CD4-positive, alpha-beta T cell treated with Interleukin-15 for 1 hour (primary cell): ENCODE results near the gene MED12L.

Source experiments
- DNase-seq: peaks from one replicate; pipeline ENCODE4 v3.0.0-alpha.2; 2020

Gene MED12L

DNA sequence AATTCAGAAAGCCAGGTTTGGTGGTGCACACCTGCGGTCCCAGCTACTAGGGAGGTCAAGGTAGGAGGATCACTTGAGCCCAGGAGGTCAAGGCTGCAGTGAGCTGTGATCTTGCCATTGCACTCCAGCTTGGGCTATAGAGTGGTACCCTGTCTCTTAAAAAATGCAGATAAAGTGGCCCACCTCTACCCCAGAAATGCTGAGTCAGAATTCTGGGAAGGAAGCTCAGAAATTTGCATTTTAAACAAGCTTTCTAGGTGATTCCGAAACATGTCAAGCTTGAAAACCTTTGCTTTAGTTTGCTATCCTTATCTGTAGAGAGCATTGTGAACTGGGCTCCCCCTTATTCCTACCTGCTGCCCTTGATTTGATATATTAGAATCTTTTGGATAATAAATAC, 7.7 kb downstream of the MED12L start:
- DNase-seq = no peak

DNA sequence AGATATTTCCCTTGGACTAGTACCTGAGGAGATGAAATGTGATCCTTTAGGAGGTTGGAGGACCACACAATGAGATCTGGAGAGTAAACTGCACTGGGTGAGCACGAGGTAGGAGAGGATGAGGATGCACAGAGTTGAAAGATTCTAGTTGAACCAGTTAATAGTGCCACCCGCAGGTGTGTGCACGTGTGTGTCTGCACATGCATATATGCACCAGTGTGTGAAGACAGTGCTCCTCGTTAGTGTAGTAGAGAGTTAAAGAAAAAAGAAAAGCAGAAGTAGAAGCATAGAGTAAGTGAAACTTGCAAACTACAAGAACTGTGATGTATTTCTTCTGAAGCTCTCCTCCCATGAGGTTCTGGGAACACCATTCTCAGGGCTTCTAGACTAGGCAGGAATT, 8.4 kb downstream of the MED12L start:
- no peak for DNase-seq

DNA sequence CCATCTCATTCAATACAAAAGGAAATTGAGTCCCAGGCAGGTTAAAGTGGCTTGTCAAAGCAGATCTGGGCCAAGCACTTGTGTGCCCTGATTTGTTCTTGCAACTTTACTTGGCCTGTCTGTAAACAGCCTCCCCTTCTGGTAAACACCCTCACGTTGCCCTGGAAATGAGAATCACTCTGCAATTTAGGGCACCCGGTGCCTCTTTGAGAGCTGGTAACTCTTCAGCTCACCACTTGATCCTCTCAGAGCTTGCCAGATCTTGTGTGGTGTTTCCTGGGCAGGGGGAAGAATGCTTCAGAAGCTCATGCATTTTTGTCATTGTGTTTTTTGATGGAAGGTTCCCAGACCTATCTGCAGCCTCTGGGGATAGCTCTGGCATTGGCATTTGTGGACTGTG, 11.3 kb downstream of the MED12L start:
- no peak for DNase-seq

DNA sequence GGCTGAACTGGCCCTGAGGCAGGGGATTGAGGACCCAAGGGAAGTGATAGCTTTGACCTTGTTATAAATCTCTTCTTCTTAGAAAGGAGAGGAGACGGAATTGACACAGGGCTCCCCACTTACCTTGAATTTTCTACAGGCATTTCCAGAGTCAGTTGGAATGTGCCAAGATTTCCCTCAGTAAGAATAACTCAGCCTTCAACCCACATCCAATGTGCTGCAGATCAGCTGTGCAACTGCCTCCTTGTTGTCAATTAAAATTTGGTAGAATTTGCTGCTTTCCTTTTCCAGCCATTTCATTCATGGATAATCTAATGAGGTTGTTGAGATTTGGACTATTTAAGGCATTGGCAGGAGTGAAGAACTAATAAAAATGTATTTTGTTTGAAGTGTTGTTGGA, 14.6 kb downstream of the MED12L start:
- DNase-seq = no peak

DNA sequence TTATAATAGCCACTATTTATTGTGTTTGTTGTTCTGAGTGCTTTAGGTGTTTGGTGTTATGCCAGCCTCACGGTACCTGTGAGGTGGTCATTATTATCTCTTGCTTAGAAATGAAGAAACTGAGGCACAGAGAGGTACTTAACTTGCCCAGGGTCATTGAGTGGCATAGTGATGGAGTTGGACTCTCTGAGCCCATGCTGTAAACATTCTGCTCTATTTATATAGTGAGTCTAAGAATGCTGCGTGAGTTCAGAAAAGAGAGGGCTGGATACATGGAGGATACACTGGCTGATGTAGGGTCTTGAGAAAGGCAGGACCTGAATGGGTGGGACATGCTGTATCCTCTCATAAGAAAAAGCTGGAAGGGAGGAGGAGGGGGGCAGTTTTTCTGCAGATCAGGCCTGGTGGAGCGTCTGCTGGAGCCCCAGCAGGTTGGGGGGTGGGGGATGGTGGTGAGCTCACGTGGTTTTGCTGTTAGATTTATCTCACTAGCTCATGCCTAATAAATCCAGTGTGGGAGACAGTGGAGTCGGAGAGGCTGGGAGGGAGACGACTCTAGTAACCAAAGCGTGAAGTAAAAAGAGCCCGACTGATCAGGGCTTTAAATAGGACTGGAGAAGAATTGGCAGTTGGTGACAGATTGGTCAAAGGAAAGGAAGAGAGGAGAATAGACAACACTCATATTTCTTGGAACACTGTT, 16.0 kb downstream of the MED12L start:
- no peak for DNase-seq

DNA sequence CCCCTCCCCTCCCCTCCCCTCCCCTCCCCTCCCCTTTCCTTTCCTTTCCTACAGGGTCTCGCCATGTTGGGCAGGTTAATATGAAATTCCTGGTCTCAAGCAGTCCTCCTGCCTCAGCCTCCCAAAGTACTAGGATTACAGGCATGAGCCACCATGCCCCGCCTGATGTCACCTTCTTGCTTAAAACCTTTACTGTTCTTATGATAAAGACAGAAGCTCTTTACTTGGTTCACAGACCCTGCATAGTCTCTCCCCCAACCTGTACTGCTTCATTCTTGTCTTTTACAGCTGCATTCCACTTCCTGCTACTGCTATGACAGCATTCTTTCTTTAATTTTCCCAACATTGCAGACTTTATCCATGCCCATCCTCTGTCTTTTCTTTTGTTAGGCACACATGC, 20.8 kb downstream of the MED12L start:
- DNase-seq = no peak

DNA sequence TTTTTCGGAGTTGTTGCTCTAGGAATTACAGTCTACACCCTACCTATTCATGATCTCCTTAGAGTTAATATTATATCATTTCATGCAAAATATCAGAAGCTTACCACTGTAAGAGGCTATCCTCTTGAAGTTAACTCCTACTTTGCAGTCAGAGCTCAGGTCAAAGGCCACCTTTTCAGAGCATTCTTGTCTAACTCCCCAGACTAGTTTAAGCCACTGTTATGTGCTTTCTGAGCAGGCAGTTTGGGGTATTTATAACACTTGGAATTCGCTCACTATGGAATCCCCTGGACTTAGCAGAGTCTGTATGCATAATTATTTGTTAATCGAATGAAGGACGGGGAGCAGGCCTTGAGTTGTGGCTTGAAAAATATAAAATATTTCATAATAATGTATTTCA, 21.7 kb downstream of the MED12L start:
- no peak for DNase-seq

DNA sequence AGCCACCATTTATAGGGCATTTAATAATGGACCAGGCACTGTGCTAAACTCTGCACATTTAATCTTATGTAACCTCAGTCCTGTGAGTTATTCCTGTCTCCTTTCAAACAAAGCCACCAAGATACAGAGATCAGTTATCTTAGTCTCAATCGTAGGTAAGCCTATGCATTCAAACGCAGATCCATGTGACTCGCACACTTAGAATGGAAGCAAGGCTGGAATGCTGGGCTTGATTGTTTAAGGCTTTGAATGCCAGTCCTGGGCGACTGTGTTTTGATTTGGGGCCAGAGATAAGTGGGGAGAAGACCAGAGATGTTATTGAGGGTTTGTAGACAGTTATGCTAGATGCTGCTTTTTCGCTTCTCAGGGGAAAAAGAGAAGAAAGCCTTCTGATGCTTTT, 22.2 kb downstream of the MED12L start:
- no peak for DNase-seq

DNA sequence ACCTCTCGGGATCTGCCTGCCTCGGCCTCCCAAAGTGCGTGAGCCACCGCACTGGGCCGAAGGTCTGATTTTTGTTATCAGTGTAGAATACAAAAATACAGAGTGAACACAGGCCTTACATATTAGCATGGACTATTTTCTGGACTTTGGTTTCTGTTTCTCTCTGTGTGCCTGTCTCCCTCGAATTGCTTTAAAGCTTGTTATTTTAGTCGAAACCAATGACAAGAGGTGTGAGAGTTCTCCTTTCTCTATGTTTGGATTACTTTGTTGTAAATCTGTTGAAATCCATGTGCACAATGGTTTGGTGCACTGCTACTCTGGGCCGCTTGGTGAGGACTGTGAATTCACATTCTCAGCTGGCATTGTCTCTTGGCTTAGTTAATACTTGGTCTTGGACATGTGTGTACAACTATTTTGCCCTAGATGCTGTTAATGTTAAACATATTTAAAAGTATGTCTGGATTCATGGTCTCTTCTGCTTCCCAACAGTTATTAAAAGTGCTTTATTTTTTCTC, 23.9 kb downstream of the MED12L start:
- no peak for DNase-seq

DNA sequence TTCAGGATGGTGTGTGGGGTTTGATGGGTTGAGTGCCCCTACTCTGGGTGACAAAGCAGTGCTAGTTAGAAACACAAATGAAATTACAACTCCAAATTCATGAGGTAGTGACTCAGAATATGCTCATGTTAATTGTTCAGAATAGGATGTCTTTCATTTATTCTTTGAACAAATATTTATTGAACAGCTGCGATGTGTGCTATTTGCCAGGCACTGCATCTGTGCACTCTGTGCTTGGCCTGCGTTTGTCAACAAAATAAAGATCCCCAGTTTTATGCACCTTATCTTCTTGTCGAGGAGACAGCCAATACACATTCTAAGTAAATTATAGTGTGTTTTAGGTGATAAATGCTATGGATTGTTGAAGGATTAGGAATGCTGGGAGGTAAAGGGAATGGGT, 27.3 kb downstream of the MED12L start:
- no peak for DNase-seq

DNA sequence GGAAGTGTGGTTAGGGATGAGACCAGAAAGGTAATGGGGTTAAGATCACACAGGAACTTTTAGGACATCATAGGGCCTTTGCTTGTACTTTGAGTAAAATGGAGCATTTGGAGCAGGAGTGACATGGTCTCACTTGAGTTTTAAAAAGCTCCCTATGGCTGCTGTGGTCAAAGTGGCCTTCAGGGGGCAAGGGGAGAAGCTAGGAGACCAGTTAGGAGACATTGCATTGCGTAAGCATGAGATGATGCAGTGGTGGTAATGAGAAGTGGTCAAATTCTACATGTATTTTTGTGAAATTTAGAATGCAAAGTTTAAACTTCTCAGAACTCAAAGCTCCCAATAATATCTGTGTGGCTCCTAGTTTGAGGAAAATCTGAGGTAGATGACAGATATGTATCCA, 27.9 kb downstream of the MED12L start:
- no peak for DNase-seq

DNA sequence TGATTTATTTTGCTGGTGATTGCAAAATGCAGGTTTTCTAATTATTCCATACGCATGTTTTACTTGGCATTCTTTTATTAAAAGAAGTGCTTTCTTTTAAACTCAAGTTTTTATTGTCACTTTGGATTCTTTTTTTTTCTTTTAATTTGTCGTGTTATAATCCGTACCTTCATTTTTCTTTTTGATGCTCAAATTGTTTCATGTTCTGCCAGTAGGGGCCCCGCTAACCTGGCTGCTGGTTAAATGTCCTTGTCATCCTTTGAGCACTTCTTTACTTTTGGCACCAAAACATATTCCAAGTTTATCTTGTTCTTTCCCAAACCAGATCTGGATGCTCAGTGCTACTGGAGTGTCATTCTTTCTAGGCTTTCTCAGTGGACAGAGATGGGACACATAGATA, 31.6 kb downstream of the MED12L start:
- DNase-seq = no peak

DNA sequence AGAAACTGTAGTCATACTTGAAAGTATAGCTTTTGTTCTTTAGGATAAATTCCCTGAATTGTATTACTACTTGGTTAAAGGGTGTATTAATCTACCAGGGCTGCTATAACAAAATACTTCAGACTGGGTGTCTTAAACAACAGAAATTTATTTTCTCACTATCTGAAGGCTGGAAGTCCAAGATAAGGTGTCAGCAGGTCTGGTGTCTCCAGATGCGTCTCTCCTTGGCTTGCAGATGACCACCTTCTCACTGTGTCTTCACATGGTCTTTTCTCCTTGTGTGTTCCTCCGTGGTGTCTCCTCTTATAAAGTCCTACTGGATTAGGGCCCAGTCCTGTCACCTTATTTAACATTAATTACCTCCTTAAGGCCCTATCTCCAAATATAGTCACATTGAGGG, 33.7 kb downstream of the MED12L start:
- DNase-seq = no peak

DNA sequence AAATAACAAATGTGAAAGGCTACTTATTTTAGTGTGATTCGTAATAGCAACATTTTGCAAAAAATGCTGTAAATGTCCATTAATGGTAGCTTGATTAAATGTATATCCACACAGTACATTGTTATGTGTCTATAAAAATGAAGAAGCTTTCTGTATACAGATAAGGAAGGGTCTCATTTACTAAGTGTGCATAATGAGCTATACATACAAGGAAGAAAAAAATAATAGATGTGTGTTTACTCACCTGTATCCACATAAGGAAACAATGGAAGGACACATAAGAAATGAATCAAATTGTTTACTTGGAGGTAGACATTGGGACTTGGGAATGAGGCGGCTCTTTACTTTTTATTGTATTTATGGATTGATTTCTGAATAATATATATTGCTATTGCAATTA, 34.9 kb downstream of the MED12L start:
- no peak for DNase-seq

DNA sequence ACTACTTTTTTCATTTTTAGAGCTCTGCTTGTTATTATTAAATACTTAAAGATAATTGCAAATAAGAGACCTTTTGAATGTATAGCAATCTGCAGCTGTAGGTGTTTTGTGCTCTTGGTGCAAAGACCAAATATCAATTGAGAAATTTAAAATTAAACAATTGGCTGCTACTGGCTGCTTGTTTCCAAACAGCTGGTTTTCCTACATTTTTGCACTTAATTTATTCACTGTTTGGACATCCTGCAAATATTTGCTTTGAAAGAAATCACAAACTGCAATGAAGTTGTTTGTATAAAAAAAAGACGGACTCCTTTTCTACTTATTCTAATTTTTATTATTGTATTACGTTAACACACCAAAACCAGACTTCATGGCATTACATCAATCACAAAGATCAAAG, 35.6 kb downstream of the MED12L start:
- no peak for DNase-seq

DNA sequence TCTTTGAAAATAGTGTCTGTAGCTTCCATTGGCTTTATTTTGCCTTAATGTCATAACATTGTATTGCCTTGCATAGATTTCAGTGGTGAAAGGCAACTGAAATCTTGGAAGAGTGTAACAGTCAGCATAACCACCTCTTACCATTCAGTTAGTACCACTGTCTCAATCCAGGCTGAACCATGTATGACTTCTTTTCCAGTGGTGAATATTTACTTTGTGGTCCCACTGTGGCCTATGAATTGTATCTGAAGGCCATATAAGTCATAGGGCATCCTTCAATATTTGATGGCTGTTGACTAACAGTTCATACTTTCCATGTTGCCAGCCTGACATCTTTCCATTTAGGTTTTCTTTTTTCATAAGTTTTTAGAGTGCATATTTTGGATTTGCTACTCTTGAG, 38.4 kb downstream of the MED12L start:
- no peak for DNase-seq

DNA sequence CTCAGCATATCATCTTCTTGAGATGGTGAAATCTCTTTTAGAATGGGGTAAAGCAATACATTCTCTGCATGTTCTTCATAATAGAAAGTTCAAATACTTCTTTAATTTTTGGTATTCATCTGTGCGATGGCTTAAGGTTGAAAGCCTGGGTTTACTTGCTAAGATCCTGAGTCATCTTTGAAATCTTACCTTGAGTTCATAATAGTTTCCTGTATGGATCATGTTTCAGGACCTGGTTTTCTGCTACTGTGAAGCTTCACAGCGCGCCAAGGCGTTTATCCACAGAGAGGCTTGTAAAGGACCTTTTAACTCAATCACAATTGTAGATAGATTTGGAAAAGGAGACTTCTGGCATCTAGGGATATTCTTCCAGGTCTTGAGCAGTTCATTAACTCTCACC, 39.0 kb downstream of the MED12L start:
- no peak for DNase-seq

DNA sequence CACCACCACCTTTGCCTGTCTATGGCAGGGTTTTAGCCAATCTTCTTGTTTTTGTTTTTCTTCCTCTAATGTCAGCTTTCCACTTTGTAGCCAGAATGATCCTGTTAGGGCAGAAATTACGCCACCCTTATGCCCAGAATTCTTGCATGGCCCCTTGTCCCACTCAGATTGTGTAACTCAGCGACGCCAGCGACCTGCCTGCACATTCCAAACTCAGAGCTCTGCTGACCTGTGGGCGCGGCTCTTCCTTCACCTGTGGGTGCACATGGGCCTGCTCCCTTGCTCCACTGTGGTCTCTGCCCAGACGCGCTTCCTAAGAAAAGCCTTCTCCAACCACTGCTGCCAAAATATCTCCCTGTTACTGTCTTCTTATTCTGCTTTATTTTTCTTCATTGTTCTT, 45.0 kb downstream of the MED12L start:
- DNase-seq = no peak

DNA sequence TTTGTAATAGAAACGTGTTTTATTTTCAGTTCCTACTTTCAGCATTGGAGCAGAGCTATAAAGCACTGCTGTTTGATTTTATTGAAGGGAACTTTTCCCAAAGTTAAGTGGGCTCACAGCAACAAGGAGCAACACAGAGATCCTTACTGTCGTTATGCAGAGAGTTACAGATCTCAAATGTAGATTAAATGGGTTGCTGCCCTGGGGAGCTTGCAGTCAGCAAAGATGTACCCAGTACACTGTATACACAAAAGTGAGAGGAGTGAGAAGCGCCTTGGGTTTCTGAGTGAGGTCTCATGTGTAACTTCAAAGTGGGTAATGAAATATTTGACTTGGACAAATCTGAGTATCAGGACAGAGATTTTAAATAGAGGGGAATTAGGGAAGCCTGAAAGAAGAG, 47.7 kb downstream of the MED12L start:
- DNase-seq = no peak

DNA sequence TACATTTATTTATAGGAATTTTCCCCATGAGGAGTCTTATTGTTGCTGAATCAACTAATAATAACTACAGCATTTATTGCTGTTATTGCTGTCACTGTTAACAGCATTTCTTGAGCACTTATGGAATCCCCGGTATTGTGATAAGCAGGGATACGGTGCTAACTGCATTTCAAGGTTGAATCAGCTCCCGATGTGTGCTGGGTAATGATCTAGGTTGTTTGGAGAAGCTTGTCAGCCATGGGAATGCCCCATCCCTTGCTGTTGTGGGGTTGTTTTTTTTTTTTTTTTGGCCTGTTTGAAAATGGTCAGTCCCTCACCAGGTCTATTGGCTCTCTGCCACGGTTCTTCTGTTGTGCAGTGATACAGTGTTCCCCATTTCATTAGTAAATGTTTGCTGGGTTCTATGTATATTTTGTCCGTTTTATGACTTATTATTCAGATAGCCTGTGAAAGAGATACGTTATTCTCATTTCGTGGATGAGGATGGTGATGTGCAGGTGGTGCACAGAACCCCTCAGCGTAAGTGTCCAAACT, 48.5 kb downstream of the MED12L start:
- DNase-seq = no peak

DNA sequence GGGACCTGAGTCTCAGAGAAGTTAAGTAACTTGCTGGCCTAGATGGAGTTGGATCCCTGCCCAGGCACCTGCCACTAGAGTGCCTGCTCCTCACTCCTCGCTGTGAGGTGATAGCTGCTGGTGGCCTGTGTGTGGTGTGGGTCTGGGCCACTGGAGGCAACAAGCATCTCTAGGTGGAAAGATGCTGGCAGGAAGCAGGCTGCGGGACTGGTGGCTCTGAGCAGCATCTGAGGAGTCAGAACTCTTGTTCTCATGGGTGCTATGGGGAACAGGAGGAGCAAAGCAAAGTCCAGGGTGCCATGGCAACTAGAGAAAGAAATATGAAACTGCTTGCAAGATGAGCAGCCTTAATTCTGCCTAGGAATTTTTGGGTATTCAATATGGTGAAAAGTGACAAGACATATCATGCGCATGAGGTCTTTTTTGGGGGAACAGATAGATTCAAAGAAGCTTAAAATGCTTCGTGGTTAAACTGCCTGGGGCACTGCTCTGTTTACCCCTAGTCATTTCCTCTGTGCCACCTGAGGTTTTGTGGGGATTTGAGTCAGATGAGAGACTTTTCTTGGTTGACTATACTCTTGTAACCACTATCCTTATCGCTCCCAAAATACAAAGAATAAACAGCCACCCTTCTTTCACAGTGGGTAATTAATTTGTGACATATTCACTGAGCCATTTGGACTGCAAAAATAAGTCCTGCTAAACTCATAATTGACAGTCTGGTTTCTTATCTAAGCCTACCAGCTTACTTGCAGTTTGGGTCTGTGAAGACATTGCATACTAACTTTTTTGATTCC, 50.3 kb downstream of the MED12L start:
- DNase-seq = no peak

DNA sequence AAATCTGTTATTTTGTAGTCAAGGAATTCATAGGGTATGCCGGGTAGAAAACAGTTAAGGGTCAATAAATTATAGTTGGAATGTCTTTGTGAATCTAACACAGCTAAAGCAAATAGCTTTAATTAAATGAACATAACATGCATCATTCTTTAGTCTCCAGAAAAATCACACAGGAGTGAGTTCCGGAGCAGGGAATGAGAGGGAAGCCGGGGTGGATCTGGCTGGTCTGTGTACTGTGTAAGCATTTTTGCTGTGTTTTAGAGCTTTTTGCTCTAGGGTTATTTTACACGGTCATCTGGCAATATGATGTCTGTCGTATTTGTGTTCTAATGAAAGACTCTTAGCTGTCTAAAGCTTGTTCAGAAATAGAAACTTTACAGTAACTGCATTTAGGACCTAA, 57.5 kb downstream of the MED12L start:
- no peak for DNase-seq

DNA sequence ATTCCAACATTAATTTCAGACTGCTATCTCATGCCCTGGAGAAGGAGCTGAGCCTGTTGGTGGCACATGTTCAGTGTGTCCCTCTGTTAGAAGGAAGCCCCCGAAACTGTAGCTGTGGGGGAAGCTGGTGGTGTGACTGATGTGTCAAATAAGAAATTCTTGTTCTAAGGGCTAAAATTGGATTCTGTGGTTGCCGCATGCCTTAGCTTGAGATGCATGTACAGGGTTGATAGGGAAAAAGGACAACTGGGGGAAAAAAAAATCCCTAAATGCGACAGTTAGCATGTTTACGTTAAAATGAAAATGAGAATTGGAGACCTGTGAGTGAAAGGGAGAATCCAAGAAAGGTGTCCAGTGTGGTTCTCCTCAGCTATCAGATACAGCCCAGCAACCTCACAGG, 58.6 kb downstream of the MED12L start:
- no peak for DNase-seq

DNA sequence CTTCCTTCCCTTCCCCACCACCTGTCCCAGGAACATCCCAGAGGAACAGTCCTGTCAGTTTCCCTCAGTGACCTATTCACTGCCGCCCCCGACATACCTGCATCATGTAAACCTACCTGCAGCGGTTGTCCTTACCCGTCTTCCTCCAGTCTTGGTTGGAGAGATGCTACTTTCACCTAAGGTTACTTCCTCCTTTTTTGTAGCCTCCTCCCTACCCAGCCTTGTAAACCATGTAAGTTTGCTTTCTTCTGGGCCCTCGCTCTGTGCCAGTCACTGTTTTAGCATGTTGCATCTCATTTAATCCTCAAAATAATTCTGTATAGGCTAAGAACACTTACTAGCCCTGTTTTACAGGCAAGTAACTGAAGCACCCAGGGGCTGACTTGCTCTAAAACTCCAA, 59.3 kb downstream of the MED12L start:
- DNase-seq = no peak

DNA sequence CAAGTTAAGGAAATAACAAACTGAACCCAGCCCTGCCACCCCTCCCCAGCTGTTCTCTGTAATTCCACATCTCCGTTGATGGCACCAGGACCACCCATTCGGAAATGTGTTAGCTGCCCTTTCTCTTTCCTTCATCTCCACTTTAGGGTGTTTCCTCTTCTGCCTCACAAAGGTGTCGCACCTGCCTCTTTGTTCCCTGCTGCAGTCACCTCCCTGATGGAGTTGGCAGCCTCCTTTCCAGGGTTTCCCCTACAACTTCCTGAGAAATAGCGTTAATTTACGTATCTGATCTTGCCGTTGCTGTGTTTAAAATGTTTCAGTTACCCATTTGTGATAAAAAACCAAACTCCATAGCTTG, 60.2 kb downstream of the MED12L start:
- DNase-seq = no peak
